HCT116 (cell line): ENCODE measurements around the gene RET. TPM values are rescaled to one million over a fixed set of nuclear protein-coding genes. Genes with fewer than 3 reads are reported as not detected.

ENCODE experiments used
- ATAC-seq: fragments of 200-7000 bp; cut with Tn5 transposase; 2 replicates; pipeline ENCODE4 v1.9.1; 2020; ENCODE audit warnings: mild to moderate bottlenecking, moderate library complexity
- BruUV-seq: library from RNA; stranded (reverse); fragments of 400-500 nt; replicated peaks from 2 replicates; lab custom pipeline; 2021; lab: Mats Ljungman, UMichigan
- CTCF ChIA-PET: fragments of 300-600 bp; sonication (Branson Sonifier 250); formaldehyde crosslinking; loops from one replicate; lab custom pipeline; 2021; ENCODE audit warnings: antibody characterized with exemption; lab: Charles Lee
- POLR2A ChIA-PET: fragments of 300-600, 350-600 bp; sonication (Branson Sonifier 250); formaldehyde crosslinking; loops from one replicate; lab custom pipeline; 2021; ENCODE audit warnings: antibody characterized with exemption; lab: Charles Lee
- RAD21 ChIA-PET, 2 experiments: fragments of 300-600 bp; sonication (Branson Sonifier 250); formaldehyde crosslinking; loops; one replicate each; lab custom pipeline; 2023; ENCODE audit warnings: low total read pairs in 2 of 2; ENCODE audit not compliant: uncharacterized antibody in 2 of 2, unreplicated experiment in 2 of 2, low non-redundant PET in 1 of 2; lab: Charles Lee
- DNase-seq: peaks from one replicate; pipeline ENCODE4 v3.0.0-alpha.2; 2010; ENCODE audit warnings: low read depth, low spot score
- H2AFZ ChIP-seq: fragments of 200-600 bp; shearing (Covaris generic), sonication (generic); 2 replicates; pipeline ENCODE4 v1.6.1; 2017; ENCODE audit warnings: low read depth, mixed run types, mixed read lengths, antibody characterized with exemption, low read length; ENCODE audit not compliant: poor library complexity, severe bottlenecking
- H3K27ac ChIP-seq: 2 replicates; pipeline ENCODE4 v1.5.1; 2012; ENCODE audit warnings: low read depth, low read length
- H3K27me3 ChIP-seq: fragments of 200-600 bp; sonication (generic); 2 replicates; pipeline ENCODE4 v1.6.1; 2016; ENCODE audit warnings: mixed run types, low read length, mixed read lengths; ENCODE audit not compliant: insufficient read depth
- H3K36me3 ChIP-seq, 2 experiments: fragments of 200-500 bp in 1 of 2; fragments of 200-600 bp in 1 of 2; sonication (Bioruptor generic) in 1 of 2; sonication (generic) in 1 of 2; 2 replicates each; pipeline versions ENCODE4 v1.5.1 to v1.6.1; 2014 to 2016; ENCODE audit warnings: low read length in 2 of 2, inconsistent platforms in 1 of 2, mixed read lengths in 1 of 2, mixed run types in 1 of 2; ENCODE audit not compliant: insufficient read depth in 2 of 2, control insufficient read depth in 1 of 2
- H3K4me1 ChIP-seq, 2 experiments: fragments of 200-600 bp in 1 of 2; sonication (generic) in 1 of 2; 2 replicates each; pipeline versions ENCODE4 v1.5.1 to v1.6.1; 2012 to 2017; ENCODE audit warnings: low read length in 2 of 2, inconsistent platforms in 1 of 2, mild to moderate bottlenecking in 1 of 2, mixed read lengths in 1 of 2, mixed run types in 1 of 2, moderate library complexity in 1 of 2; ENCODE audit not compliant: insufficient read depth in 2 of 2, control insufficient read depth in 1 of 2
- H3K4me2 ChIP-seq: fragments of 200-600 bp; sonication (generic); 2 replicates; pipeline ENCODE4 v1.6.1; 2017; ENCODE audit warnings: mixed run types, low read length, mixed read lengths
- H3K4me3 ChIP-seq, 2 experiments: fragments of 200-600 bp in 1 of 2; sonication (generic) in 1 of 2; replicated peaks in 1 of 2; 2 replicates each; pipeline ENCODE4 v1.5.1; 2011 to 2016; ENCODE audit warnings: low read length in 2 of 2, control low read depth in 1 of 2, low read depth in 1 of 2, mild to moderate bottlenecking in 1 of 2, mixed read lengths in 1 of 2, mixed run types in 1 of 2
- H3K79me2 ChIP-seq: fragments of 200-600 bp; sonication (generic); 2 replicates; pipeline ENCODE4 v1.6.1; 2017; ENCODE audit warnings: mild to moderate bottlenecking, mixed run types, low read length, moderate library complexity, mixed read lengths; ENCODE audit not compliant: insufficient read depth
- H3K9ac ChIP-seq: fragments of 200-600 bp; sonication (generic); 2 replicates; pipeline ENCODE4 v1.6.1; 2016; ENCODE audit warnings: low read length, mixed read lengths
- H3K9me2 ChIP-seq: fragments of 200-600 bp; sonication (generic), shearing (Covaris generic); 2 replicates; pipeline ENCODE4 v1.6.1; 2017; ENCODE audit warnings: mixed run types, mild to moderate bottlenecking, moderate library complexity; ENCODE audit not compliant: insufficient read depth
- H3K9me3 ChIP-seq, 2 experiments: fragments of 200-500 bp in 1 of 2; fragments of 200-600 bp in 1 of 2; sonication (Bioruptor generic) in 1 of 2; sonication (generic) in 1 of 2; 2 replicates each; pipeline ENCODE4 v1.6.1; 2014 to 2017; ENCODE audit warnings: low read length in 2 of 2, mixed read lengths in 2 of 2, inconsistent platforms in 1 of 2, low read depth in 1 of 2, mild to moderate bottlenecking in 1 of 2, mixed run types in 1 of 2, moderate library complexity in 1 of 2; ENCODE audit not compliant: control insufficient read depth in 1 of 2, insufficient read depth in 1 of 2
- H4K20me1 ChIP-seq: fragments of 200-600 bp; sonication (generic), shearing (Covaris generic); 2 replicates; pipeline ENCODE4 v1.6.1; 2017; ENCODE audit warnings: mixed run types, mild to moderate bottlenecking, moderate library complexity; ENCODE audit not compliant: insufficient read depth
- CBX3 ChIP-seq: IDR thresholded peaks from 2 replicates; pipeline ENCODE4 v1.6.1; 2012; ENCODE audit warnings: low read depth
- CEBPB ChIP-seq: IDR thresholded peaks from 2 replicates; pipeline ENCODE4 v1.6.1; 2012; ENCODE audit warnings: low read depth
- EGR1 ChIP-seq: IDR thresholded peaks from 2 replicates; pipeline ENCODE4 v1.6.1; 2012; ENCODE audit warnings: low read depth
- FOSL1 ChIP-seq: IDR thresholded peaks from 2 replicates; pipeline ENCODE4 v1.6.1; 2012; ENCODE audit warnings: low read depth
- POLR2A ChIP-seq: IDR thresholded peaks from 2 replicates; pipeline ENCODE4 v1.7.0; 2011; ENCODE audit warnings: borderline replicate concordance; ENCODE audit not compliant: insufficient read depth, insufficient read length; ENCODE audit errors: extremely low read depth
- POLR2AphosphoS5 ChIP-seq: IDR thresholded peaks from 2 replicates; pipeline ENCODE4 v1.6.1; 2011; ENCODE audit warnings: mild to moderate bottlenecking, low read depth, low read length, moderate library complexity
- SIN3A ChIP-seq: IDR thresholded peaks from 2 replicates; pipeline ENCODE4 v1.6.1; 2012; ENCODE audit warnings: low read depth
- TCF7L2 ChIP-seq: IDR thresholded peaks from 2 replicates; pipeline ENCODE4 v1.7.0; 2011; ENCODE audit warnings: borderline replicate concordance, inconsistent platforms; ENCODE audit not compliant: insufficient read depth, insufficient read length; ENCODE audit errors: extremely low read depth
- YY1 ChIP-seq: IDR thresholded peaks from 2 replicates; pipeline ENCODE4 v1.6.1; 2011; ENCODE audit warnings: low read length, low read depth, moderate library complexity, mild to moderate bottlenecking; ENCODE audit not compliant: insufficient replicate concordance; ENCODE audit errors: extremely low read depth
- ZFX ChIP-seq: fragments of 450-650 bp; IDR thresholded peaks from 2 replicates; pipeline ENCODE4 v1.6.1; 2017
- intact Hi-C: fragments of 100-400 bp; cut with micrococcal nuclease; formaldehyde crosslinking; loops from 2 replicates; pipeline ENCODE4 v1.10.0; 2022
- total RNA-seq: library from RNA; stranded (reverse); gene quantifications from one replicate; pipeline ENCODE4 v1.2.1, GENCODE V29; 2021; ENCODE audit not compliant: unreplicated experiment

The RET gene
- total RNA-seq, 1 experiment from 2014 or later, result 5.9 TPM

- H3K79me2 ChIP-seq, result no peaks in the 10 kb centered on the region
- no peaks in the 10 kb centered on the region for H3K9me3 ChIP-seq
- no peak overlapping the region for H3K4me3 ChIP-seq
- RAD21 ChIA-PET, result no interaction called here
- no peak for ATAC-seq
- H3K9ac ChIP-seq, result no peak overlapping the region
- intact Hi-C loops, result no loop called here
- TF ChIP-seq TCF7L2 (no peak), POLR2A (no peak), POLR2AphosphoS5 (no peak), ZFX (no peak), EGR1 (no peak), SIN3A (no peak), CBX3 (no peak), YY1 (no peak)
- H3K4me1 ChIP-seq, result no peaks in the 10 kb centered on the region
- CTCF ChIA-PET, result no interaction called here
- no peak overlapping the region for H3K4me2 ChIP-seq
- H3K36me3 ChIP-seq, result no peaks in the 10 kb centered on the region
- H3K27ac ChIP-seq, result no peak overlapping the region
- no peaks in the 10 kb centered on the region for H3K9me2 ChIP-seq
- BruUV-seq, result no TSS peak
- no peak overlapping the region for H2AFZ ChIP-seq
- H4K20me1 ChIP-seq, result no peaks in the 10 kb centered on the region
- no peak for DNase-seq
- no peaks in the 10 kb centered on the region for H3K27me3 ChIP-seq
- POLR2A ChIA-PET, result no interaction called here
These were observed 41.1 kb downstream of the RET start for GRCh38 chr10:43117777-43118583.

- no peaks in the 10 kb centered on the region for H3K36me3 ChIP-seq
- no peak overlapping the region for H2AFZ ChIP-seq
- no peak overlapping the region for H3K27ac ChIP-seq
- ChIA-PET POLR2A (no interaction called here), CTCF (no interaction called here), RAD21 (no interaction called here)
- H3K79me2 ChIP-seq, result no peaks in the 10 kb centered on the region
- H3K4me2 ChIP-seq, result no peak overlapping the region
- BruUV-seq, result no TSS peak
- no peak overlapping the region for H3K4me3 ChIP-seq
- no peaks in the 10 kb centered on the region for H3K4me1 ChIP-seq
- intact Hi-C loops, result no loop called here
- ATAC-seq (no peak), DNase-seq (no peak)
- H3K9ac ChIP-seq, result no peak overlapping the region
- H3K9me2 ChIP-seq, result no peaks in the 10 kb centered on the region
- no peaks in the 10 kb centered on the region for H3K9me3 ChIP-seq
- TF ChIP-seq FOSL1 (no peak), CEBPB (no peak)
- H3K27me3 ChIP-seq, result no peaks in the 10 kb centered on the region
- no peaks in the 10 kb centered on the region for H4K20me1 ChIP-seq
These were observed 42.0 kb downstream of the RET start for GRCh38 chr10:43118631-43119415.
